ENCODE data around the gene CPPED1.

The CPPED1 gene

GRCh38 chr16:12695454-12695853 is 108.2 kb downstream of the CPPED1 start:
- TF ChIP-seq, protein P1, sequence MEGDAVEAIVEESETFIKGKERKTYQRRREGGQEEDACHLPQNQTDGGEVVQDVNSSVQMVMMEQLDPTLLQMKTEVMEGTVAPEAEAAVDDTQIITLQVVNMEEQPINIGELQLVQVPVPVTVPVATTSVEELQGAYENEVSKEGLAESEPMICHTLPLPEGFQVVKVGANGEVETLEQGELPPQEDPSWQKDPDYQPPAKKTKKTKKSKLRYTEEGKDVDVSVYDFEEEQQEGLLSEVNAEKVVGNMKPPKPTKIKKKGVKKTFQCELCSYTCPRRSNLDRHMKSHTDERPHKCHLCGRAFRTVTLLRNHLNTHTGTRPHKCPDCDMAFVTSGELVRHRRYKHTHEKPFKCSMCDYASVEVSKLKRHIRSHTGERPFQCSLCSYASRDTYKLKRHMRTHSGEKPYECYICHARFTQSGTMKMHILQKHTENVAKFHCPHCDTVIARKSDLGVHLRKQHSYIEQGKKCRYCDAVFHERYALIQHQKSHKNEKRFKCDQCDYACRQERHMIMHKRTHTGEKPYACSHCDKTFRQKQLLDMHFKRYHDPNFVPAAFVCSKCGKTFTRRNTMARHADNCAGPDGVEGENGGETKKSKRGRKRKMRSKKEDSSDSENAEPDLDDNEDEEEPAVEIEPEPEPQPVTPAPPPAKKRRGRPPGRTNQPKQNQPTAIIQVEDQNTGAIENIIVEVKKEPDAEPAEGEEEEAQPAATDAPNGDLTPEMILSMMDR (conservative IDR thresholded peaks at IDR 0.05): no peak
- TF ChIP-seq ZFX (IDR thresholded peaks at IDR 0.05): no peak
- H3K27ac ChIP-seq: no peak overlapping the region

- TF ChIP-seq ZFX (IDR thresholded peaks at IDR 0.05): no peak
- TF ChIP-seq, protein P1 (conservative IDR thresholded peaks at IDR 0.05): no peak
- no peak overlapping the region for H3K27ac ChIP-seq
Observed at GRCh38 chr16:12690024-12690423, 113.7 kb downstream of the CPPED1 start.

GRCh38 chr16:12688951-12689850 is 114.5 kb downstream of the CPPED1 start:
- H3K27ac ChIP-seq: no peak overlapping the region
- no peak for TF ChIP-seq ZFX (IDR thresholded peaks at IDR 0.05)
- TF ChIP-seq, protein P1 (conservative IDR thresholded peaks at IDR 0.05): no peak

DNA sequence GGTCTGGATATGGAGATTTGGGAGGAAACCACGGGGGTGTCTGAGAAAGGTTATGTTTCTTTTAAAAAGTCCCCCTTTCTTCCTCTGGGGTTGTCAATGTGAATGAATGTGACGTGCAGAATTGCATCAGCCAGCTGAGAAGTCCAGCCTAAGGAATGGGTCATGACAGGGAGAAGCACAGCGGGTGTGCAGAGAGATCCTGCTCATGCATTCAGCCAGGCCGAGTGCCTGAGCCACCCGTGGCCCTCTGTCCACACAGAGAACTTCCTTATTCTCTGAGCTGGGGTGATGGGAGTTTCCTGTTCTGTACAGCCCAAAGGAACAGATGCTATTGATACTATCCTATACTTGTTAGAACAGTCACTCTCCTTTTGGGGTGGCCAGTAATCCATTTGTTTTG is 117.9 kb downstream of the CPPED1 start:
- TF ChIP-seq, protein P1 (conservative IDR thresholded peaks at IDR 0.05): no peak
- TF ChIP-seq ZFX (IDR thresholded peaks at IDR 0.05): no peak
- H3K27ac ChIP-seq: no peak overlapping the region

GRCh38 chr16:12682432-12683165 is 121.1 kb downstream of the CPPED1 start:
- no peak overlapping the region for H3K27ac ChIP-seq
- TF ChIP-seq ZFX (IDR thresholded peaks at IDR 0.05): no peak
- TF ChIP-seq, protein P1 (conservative IDR thresholded peaks at IDR 0.05): no peak

DNA sequence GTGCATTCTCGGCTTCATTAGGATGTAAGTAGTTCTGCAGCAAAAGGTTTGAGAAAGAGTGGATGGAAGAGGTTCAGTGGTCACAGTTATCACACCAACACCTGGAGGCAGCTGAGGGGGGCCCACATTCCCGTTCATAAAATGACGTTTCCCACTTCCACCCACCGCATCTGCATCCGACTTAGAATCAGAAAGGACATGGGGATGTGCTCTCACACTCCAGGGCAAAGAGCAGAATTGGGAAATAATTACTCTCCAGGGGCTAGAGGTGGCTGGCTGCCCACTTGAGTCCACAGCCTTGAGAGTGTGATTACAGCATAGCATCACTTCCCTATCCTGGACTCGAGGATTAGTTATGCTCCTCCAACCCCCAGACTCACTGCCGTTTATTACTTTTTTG is 122.0 kb downstream of the CPPED1 start:
- no peak for TF ChIP-seq ZFX (IDR thresholded peaks at IDR 0.05)
- TF ChIP-seq, protein P1 (conservative IDR thresholded peaks at IDR 0.05): no peak
- H3K27ac ChIP-seq: no peak overlapping the region

GRCh38 chr16:12680531-12680930 is 123.2 kb downstream of the CPPED1 start:
- TF ChIP-seq ZFX (IDR thresholded peaks at IDR 0.05): no peak
- TF ChIP-seq, protein P1 (conservative IDR thresholded peaks at IDR 0.05): no peak
- H3K27ac ChIP-seq: no peak overlapping the region
